Hepatocyte (in vitro differentiated cells): ENCODE data around the gene DLG2. TPM values are rescaled to one million over a fixed set of nuclear protein-coding genes. Genes with fewer than 3 reads are reported as not detected.

Experiments
- DNase-seq: peaks from one replicate; pipeline ENCODE4 v3.0.0-alpha.2; 2016; ENCODE audit warnings: low spot score
- H2AFZ ChIP-seq: fragments of 200-600 bp; sonication (generic); 2 replicates; pipeline ENCODE4 v1.6.0; 2016; ENCODE audit warnings: antibody characterized with exemption, mild to moderate bottlenecking
- H3K27ac ChIP-seq: fragments of 200-600 bp; sonication (generic); 2 replicates; pipeline ENCODE4 v1.5.1; 2016; ENCODE audit warnings: mild to moderate bottlenecking
- H3K27me3 ChIP-seq: fragments of 200-600 bp; sonication (generic); 2 replicates; pipeline ENCODE4 v1.6.1; 2016
- H3K36me3 ChIP-seq: fragments of 200-600 bp; sonication (generic); replicated peaks from 2 replicates; pipeline ENCODE4 v1.5.1; 2016; ENCODE audit warnings: low read depth; ENCODE audit not compliant: insufficient read depth
- H3K4me1 ChIP-seq: fragments of 200-600 bp; sonication (generic); 2 replicates; pipeline ENCODE4 v1.5.1; 2016; ENCODE audit warnings: mild to moderate bottlenecking, moderate library complexity; ENCODE audit not compliant: insufficient read depth
- H3K4me2 ChIP-seq: fragments of 200-600 bp; sonication (generic); 2 replicates; pipeline ENCODE4 v1.6.0; 2016
- H3K4me3 ChIP-seq: fragments of 200-600 bp; sonication (generic); 2 replicates; pipeline ENCODE4 v1.5.1; 2016; ENCODE audit warnings: mild to moderate bottlenecking
- H3K79me2 ChIP-seq: fragments of 200-600 bp; sonication (generic); 2 replicates; pipeline ENCODE4 v1.6.0; 2017; ENCODE audit warnings: mild to moderate bottlenecking
- H3K9me2 ChIP-seq: fragments of 200-600 bp; sonication (generic); replicated peaks from 2 replicates; pipeline ENCODE4 v1.6.0; 2017; ENCODE audit warnings: mild to moderate bottlenecking; ENCODE audit not compliant: insufficient read depth
- H3K9me3 ChIP-seq: fragments of 200-600 bp; sonication (generic); 2 replicates; pipeline ENCODE4 v1.5.1; 2016; ENCODE audit warnings: low read depth, mild to moderate bottlenecking
- H4K20me1 ChIP-seq: fragments of 200-600 bp; sonication (generic); 2 replicates; pipeline ENCODE4 v1.6.0; 2016; ENCODE audit warnings: mild to moderate bottlenecking; ENCODE audit not compliant: insufficient read depth, poor library complexity, severe bottlenecking
- EZH2 ChIP-seq: fragments of 200-600 bp; sonication (generic); IDR thresholded peaks from 2 replicates; pipeline ENCODE4 v1.6.1; 2016; ENCODE audit warnings: antibody characterized with exemption, mild to moderate bottlenecking, borderline replicate concordance
- EZH2phosphoT487 ChIP-seq: fragments of 200-600 bp; sonication (generic); IDR thresholded peaks from one replicate; pipeline ENCODE4 v1.6.1; 2018; ENCODE audit warnings: antibody characterized with exemption, mild to moderate bottlenecking, low read depth, moderate library complexity; ENCODE audit not compliant: unreplicated experiment, severe bottlenecking
- WGBS: methylation state at CpG from one replicate; pipeline ENCODE4 v1.1.6; 2016; ENCODE audit warnings: low lambda C conversion rate; ENCODE audit errors: missing lambda C conversion rate; 5-methylcytosine and 5-hydroxymethylcytosine counted together
- polyA plus RNA-seq: library from polyadenylated mRNA; unstranded; fragments of >200 nt; fragmentation: Nextera tagmentation; extraction: Ambion mirVana; gene quantifications from 2 replicates; pipeline ENCODE4 v1.2.1, GENCODE V29; 2016
- total RNA-seq: library from RNA; depleted of rRNA; stranded (reverse); fragments of >200 nt; gene quantifications from 2 replicates; pipeline ENCODE4 v1.2.3, GENCODE V29; 2014
- TF ChIP-seq, protein P1 (sequence below): fragments of 200-600 bp; sonication (generic); IDR thresholded peaks from 2 replicates; pipeline ENCODE4 v1.5.1; 2016; ENCODE audit warnings: antibody characterized with exemption, mild to moderate bottlenecking; ENCODE audit not compliant: poor library complexity

The DLG2 gene
- total and polyA plus RNA-seq, 2 experiments from 2014 or later: 2.6 to 6.8 TPM

DNA sequence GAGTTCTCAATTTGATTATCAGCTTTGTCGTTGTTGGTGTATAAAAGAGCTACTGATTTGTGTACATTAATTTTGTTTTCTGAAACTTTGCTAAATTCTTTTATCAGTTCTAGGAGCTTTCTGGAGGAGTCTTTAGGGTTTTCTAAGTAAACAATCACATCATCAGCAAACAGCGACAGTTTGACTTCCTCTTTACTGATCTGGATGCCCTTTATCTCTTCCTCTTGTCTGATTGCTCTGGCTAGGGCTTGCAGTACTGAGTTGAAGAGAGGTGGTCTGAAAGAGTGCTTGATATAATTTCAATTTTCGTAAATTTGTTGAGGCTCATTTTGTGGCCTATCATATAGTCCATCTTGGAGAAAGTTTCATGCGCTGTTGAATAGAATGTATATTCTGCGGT, 213.0 kb downstream of the DLG2 start:
- no peak overlapping the region for H3K27ac ChIP-seq
- H3K9me3 ChIP-seq: no peaks in the 10 kb centered on the region
- no peak overlapping the region for H3K4me3 ChIP-seq
- H3K36me3 ChIP-seq: no peaks in the 10 kb centered on the region
- WGBS: 80% methylated on average over 5 of the region's 5 CpGs
- H3K9me2 ChIP-seq: no peaks in the 10 kb centered on the region
- no peaks in the 10 kb centered on the region for H3K27me3 ChIP-seq
- TF ChIP-seq, protein P1, sequence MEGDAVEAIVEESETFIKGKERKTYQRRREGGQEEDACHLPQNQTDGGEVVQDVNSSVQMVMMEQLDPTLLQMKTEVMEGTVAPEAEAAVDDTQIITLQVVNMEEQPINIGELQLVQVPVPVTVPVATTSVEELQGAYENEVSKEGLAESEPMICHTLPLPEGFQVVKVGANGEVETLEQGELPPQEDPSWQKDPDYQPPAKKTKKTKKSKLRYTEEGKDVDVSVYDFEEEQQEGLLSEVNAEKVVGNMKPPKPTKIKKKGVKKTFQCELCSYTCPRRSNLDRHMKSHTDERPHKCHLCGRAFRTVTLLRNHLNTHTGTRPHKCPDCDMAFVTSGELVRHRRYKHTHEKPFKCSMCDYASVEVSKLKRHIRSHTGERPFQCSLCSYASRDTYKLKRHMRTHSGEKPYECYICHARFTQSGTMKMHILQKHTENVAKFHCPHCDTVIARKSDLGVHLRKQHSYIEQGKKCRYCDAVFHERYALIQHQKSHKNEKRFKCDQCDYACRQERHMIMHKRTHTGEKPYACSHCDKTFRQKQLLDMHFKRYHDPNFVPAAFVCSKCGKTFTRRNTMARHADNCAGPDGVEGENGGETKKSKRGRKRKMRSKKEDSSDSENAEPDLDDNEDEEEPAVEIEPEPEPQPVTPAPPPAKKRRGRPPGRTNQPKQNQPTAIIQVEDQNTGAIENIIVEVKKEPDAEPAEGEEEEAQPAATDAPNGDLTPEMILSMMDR: no peak
- no peak for TF ChIP-seq EZH2phosphoT487
- no peak for TF ChIP-seq EZH2
- DNase-seq: no peak
- no peaks in the 10 kb centered on the region for H3K4me1 ChIP-seq
- no peak overlapping the region for H2AFZ ChIP-seq
- no peak overlapping the region for H3K4me2 ChIP-seq
- H3K79me2 ChIP-seq: no peaks in the 10 kb centered on the region
- no peaks in the 10 kb centered on the region for H4K20me1 ChIP-seq

DNA sequence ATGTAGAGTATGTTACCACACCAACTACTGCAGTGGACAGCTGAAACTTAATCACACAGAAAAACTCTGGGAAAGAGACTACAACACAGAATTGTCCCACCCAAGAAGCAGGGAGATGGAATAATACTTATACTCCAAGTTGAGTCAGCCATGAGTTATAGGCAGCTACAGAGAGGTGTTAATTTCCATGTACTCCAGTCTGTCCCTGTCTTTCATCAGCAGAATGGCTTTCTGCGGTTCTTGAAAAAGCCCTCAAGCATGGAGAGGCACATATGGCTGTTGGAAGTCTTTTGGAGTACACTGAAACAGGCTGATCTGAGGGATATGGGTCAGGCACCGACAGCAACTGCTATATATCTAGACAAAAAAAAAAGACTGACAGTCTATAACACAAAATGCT, 219.5 kb downstream of the DLG2 start:
- no peaks in the 10 kb centered on the region for H3K36me3 ChIP-seq
- no peak overlapping the region for H2AFZ ChIP-seq
- WGBS: 51% methylated on average over 2 of the region's 2 CpGs
- TF ChIP-seq, protein P1: no peak
- TF ChIP-seq EZH2: no peak
- TF ChIP-seq EZH2phosphoT487: no peak
- DNase-seq: no peak
- no peaks in the 10 kb centered on the region for H3K4me1 ChIP-seq
- H3K4me2 ChIP-seq: no peak overlapping the region
- no peaks in the 10 kb centered on the region for H4K20me1 ChIP-seq
- no peaks in the 10 kb centered on the region for H3K27me3 ChIP-seq
- no peaks in the 10 kb centered on the region for H3K79me2 ChIP-seq
- no peak overlapping the region for H3K27ac ChIP-seq
- no peaks in the 10 kb centered on the region for H3K9me3 ChIP-seq
- no peak overlapping the region for H3K4me3 ChIP-seq
- H3K9me2 ChIP-seq: no peaks in the 10 kb centered on the region

DNA sequence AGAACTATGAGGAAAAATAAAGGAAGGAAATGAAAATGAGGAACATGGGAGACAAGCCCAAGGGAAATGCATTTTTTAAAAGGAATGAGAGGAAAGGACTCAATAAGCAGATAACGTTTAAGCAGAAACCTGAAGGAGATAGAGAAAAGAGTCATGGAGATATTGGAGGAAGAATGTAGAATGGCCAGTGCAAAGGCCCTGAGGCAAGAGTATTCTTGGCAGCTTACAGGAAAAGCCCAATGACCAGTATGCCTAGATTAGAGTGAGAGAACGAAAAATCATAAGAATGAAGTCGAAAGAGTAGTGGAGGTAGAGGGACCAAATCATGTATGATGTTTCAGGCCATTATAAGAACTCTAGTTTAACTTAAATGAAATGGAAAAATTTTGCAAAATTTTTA, 220.3 kb downstream of the DLG2 start:
- 73% methylated on average over 3 of the region's 3 CpGs for WGBS
- no peak overlapping the region for H3K4me2 ChIP-seq

More for the DNA sequence above, 220.3 kb downstream of the DLG2 start:
- no peak for TF ChIP-seq EZH2phosphoT487
- TF ChIP-seq, protein P1: no peak
- TF ChIP-seq EZH2: no peak
- H4K20me1 ChIP-seq: no peaks in the 10 kb centered on the region
- H3K9me2 ChIP-seq: no peaks in the 10 kb centered on the region
- no peaks in the 10 kb centered on the region for H3K9me3 ChIP-seq
- H3K27me3 ChIP-seq: no peaks in the 10 kb centered on the region
- H3K36me3 ChIP-seq: no peaks in the 10 kb centered on the region
- H3K4me1 ChIP-seq: no peaks in the 10 kb centered on the region
- no peak overlapping the region for H3K4me3 ChIP-seq
- H3K79me2 ChIP-seq: no peaks in the 10 kb centered on the region
- H3K27ac ChIP-seq: no peak overlapping the region
- no peak overlapping the region for H2AFZ ChIP-seq
- DNase-seq: no peak
